Osteocyte (in vitro differentiated cells): ENCODE data around the gene NKAIN4. TPM values are rescaled to one million over a fixed set of nuclear protein-coding genes. Genes with fewer than 3 reads are reported as not detected.

Source experiments
- DNase-seq: peaks from one replicate; pipeline ENCODE4 v3.0.0; 2021; ENCODE audit warnings: mixed read lengths; ENCODE audit not compliant: unreplicated experiment; ENCODE audit errors: extremely low spot score
- H3K27ac Mint-ChIP-seq: one replicate; pipeline ENCODE4 v1.8.0; 2021; ENCODE audit warnings: mild to moderate bottlenecking, mixed read lengths; ENCODE audit not compliant: unreplicated experiment
- H3K27me3 Mint-ChIP-seq: one replicate; pipeline ENCODE4 v1.8.0; 2021; ENCODE audit warnings: mixed read lengths; ENCODE audit not compliant: unreplicated experiment
- H3K36me3 Mint-ChIP-seq: one replicate; pipeline ENCODE4 v1.8.0; 2021; ENCODE audit warnings: mixed read lengths; ENCODE audit not compliant: unreplicated experiment
- H3K4me1 Mint-ChIP-seq: one replicate; pipeline ENCODE4 v1.8.0; 2021; ENCODE audit warnings: mixed read lengths; ENCODE audit not compliant: unreplicated experiment
- H3K4me3 Mint-ChIP-seq: one replicate; pipeline ENCODE4 v1.8.0; 2021; ENCODE audit warnings: mild to moderate bottlenecking, moderate library complexity, mixed read lengths; ENCODE audit not compliant: unreplicated experiment
- H3K9me3 Mint-ChIP-seq: one replicate; pipeline ENCODE4 v1.8.0; 2021; ENCODE audit warnings: mixed read lengths; ENCODE audit not compliant: unreplicated experiment
- CTCF ChIP-seq: fragments of 200-600 bp; sonication (generic); IDR thresholded peaks from 2 replicates; pipeline ENCODE4 v1.5.0; 2021; ENCODE audit warnings: antibody characterized with exemption, mild to moderate bottlenecking, moderate library complexity
- total RNA-seq: library from RNA; stranded (reverse); gene quantifications from 2 replicates; pipeline ENCODE4 v1.2.1, GENCODE V29; 2021

Gene NKAIN4
- total RNA-seq, 1 donor from 2014 or later = 0.62 TPM

GRCh38 chr20:63281742-63282665, 27.7 kb upstream of the NKAIN4 start:
- Mint-ChIP-seq H3K27ac (no peak overlapping the region), H3K4me1 (no peaks in the 10 kb centered on the region), H3K4me3 (no peak overlapping the region), H3K27me3 (no peaks in the 10 kb centered on the region), H3K9me3 (no peaks in the 10 kb centered on the region), H3K36me3 (peaks cover 19% of the 10 kb centered on the region)
- no peak for DNase-seq
- TF ChIP-seq CTCF = no peak

- Mint-ChIP-seq H3K4me1 (no peaks in the 10 kb centered on the region), H3K9me3 (no peaks in the 10 kb centered on the region), H3K36me3 (peaks cover 23% of the 10 kb centered on the region), H3K4me3 (no peak overlapping the region), H3K27me3 (no peaks in the 10 kb centered on the region), H3K27ac (no peak overlapping the region)
- no peak for DNase-seq
- peak; percentile 29 for TF ChIP-seq CTCF
These were observed 26.8 kb upstream of the NKAIN4 start for GRCh38 chr20:63280929-63281545.

GRCh38 chr20:63280371-63280770, 26.1 kb upstream of the NKAIN4 start:
- no peaks in the 10 kb centered on the region for H3K9me3 Mint-ChIP-seq
- no peak overlapping the region for H3K4me3 Mint-ChIP-seq
- peaks cover 2% of the 10 kb centered on the region for H3K4me1 Mint-ChIP-seq
- no peak for TF ChIP-seq CTCF
- H3K36me3 Mint-ChIP-seq = peaks cover 20% of the 10 kb centered on the region
- H3K27me3 Mint-ChIP-seq = no peaks in the 10 kb centered on the region
- no peak for DNase-seq
- H3K27ac Mint-ChIP-seq = no peak overlapping the region

- TF ChIP-seq CTCF = no peak
- Mint-ChIP-seq H3K4me3 (no peak overlapping the region), H3K36me3 (peaks cover 20% of the 10 kb centered on the region), H3K9me3 (no peaks in the 10 kb centered on the region), H3K27me3 (no peaks in the 10 kb centered on the region), H3K27ac (no peak overlapping the region), H3K4me1 (peaks cover 7% of the 10 kb centered on the region)
- DNase-seq = no peak
These were observed 25.7 kb upstream of the NKAIN4 start for GRCh38 chr20:63279931-63280330.

GRCh38 chr20:63278661-63279060, 24.4 kb upstream of the NKAIN4 start:
- Mint-ChIP-seq H3K36me3 (peaks cover 18% of the 10 kb centered on the region), H3K27me3 (no peaks in the 10 kb centered on the region), H3K27ac (no peak overlapping the region), H3K4me3 (no peak overlapping the region), H3K9me3 (no peaks in the 10 kb centered on the region), H3K4me1 (peaks cover 17% of the 10 kb centered on the region)
- TF ChIP-seq CTCF = no peak
- no peak for DNase-seq
